Measurements from ENCODE around the gene RAPGEF5. TPM values are rescaled to one million over a fixed set of nuclear protein-coding genes. Genes with fewer than 3 reads are reported as not detected.
A peak's percentile ranks its signal among the peaks of the same experiment; 100 is the strongest.

Gene RAPGEF5
- total and polyA plus RNA-seq, 2 donors = 6.1 to 30.5 TPM

DNA sequence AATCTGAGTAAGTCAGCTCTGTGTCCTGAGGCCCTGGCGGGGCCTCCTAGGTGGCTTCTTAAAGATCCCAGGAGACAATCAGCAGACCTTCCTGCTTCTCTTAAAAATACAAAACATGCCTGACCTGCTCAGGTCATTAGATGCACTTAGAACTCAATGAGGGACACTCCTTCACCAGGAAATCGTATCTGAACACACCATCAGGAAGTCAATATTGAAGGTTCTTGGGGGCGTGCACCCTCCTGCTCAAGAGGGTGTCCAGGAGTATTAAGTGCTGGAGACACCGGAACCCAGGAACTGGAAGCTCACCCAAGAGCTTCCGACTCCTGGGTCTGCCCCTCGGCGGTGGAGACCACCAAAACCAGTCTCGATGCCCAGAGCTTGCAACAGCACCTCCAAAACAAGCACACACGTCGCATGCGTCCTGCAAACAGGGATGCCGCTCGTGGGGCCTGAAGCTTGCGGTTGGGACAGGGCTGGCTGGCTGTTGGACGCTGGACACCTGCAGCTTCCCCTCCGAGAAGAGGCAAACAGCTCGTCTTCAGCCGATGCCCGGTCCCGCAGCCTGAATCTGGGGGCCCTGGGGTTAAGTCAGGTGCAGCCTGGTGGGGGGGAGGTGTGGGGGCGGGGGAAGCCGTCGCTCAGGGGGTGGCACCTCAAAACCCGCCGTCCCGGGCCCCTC, 803 bp downstream of the RAPGEF5 start:
- 6% methylated on average over 26 of the region's 26 CpGs for WGBS
- Histone ChIP-seq H3K4me1 (ENCODE audit: control insufficient read depth in 2 of 2, insufficient read depth in 2 of 2, low read length in 2 of 2) (peaks cover 0 to 23% of the 10 kb centered on the region in 2 donors), H3K9me3 (ENCODE audit: control insufficient read depth in 2 of 2, insufficient read depth in 1 of 2, low read length in 1 of 2) (peaks cover 3 to 6% of the 10 kb centered on the region in 2 donors), H3K27me3 (ENCODE audit: control insufficient read depth in 2 of 2, insufficient read depth in 1 of 2, low read length in 1 of 2) (no peaks in the 10 kb centered on the region), H3K4me3 (ENCODE audit: low read length in 2 of 2) (peak overlapping the region; percentile 67 to 86), H3K27ac (ENCODE audit: low read depth in 1 of 2, low read length in 1 of 2) (peak overlapping the region; percentile 4 to 64), H3K36me3 (ENCODE audit: control insufficient read depth in 2 of 2, insufficient read depth in 2 of 2, low read length in 1 of 2) (peaks cover 0 to 8% of the 10 kb centered on the region in 2 donors)
- peak in 4 of 9 donors; percentile 16 to 52 (median 30) for DNase-seq (ENCODE audit: low read depth in 6 of 9, low spot score in 9 of 9)

DNA sequence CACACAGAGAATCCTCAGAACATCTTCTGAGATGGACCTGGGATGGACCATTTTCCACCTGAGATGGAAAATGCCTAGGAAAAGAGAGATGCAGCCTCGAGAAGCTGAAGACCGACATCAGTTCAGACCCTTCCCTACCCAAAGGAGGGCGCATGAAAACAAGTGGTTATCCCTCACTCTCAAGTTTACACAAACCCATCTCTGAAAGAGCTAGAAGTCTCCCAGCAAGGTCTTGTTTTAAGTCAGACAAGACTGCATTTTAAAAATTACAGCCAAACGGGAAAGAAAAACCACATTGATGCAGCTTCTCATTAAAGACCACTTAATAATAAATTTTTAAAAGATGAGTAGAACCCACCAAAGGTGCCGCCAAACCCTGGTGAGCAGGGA, 1.3 kb downstream of the RAPGEF5 start:
- H3K36me3 ChIP-seq (ENCODE audit: control insufficient read depth in 2 of 2, insufficient read depth in 2 of 2, low read length in 1 of 2) = peaks cover 0 to 8% of the 10 kb centered on the region in 2 donors
- peak in 1 of 9 donors; percentile 45 for DNase-seq (ENCODE audit: low read depth in 6 of 9, low spot score in 9 of 9)
- peaks cover 3 to 6% of the 10 kb centered on the region in 2 donors for H3K9me3 ChIP-seq (ENCODE audit: control insufficient read depth in 2 of 2, insufficient read depth in 1 of 2, low read length in 1 of 2)
- H3K4me3 ChIP-seq (ENCODE audit: low read length in 2 of 2) = peak overlapping the region; percentile 67 to 86
- H3K4me1 ChIP-seq (ENCODE audit: control insufficient read depth in 2 of 2, insufficient read depth in 2 of 2, low read length in 2 of 2) = peaks cover 0 to 23% of the 10 kb centered on the region in 2 donors
- H3K27me3 ChIP-seq (ENCODE audit: control insufficient read depth in 2 of 2, insufficient read depth in 1 of 2, low read length in 1 of 2) = no peaks in the 10 kb centered on the region
- H3K27ac ChIP-seq (ENCODE audit: low read depth in 1 of 2, low read length in 1 of 2) = peak overlapping the region in 1 of 2 donors; percentile 64
- WGBS = 62% methylated on average over 5 of the region's 5 CpGs

DNA sequence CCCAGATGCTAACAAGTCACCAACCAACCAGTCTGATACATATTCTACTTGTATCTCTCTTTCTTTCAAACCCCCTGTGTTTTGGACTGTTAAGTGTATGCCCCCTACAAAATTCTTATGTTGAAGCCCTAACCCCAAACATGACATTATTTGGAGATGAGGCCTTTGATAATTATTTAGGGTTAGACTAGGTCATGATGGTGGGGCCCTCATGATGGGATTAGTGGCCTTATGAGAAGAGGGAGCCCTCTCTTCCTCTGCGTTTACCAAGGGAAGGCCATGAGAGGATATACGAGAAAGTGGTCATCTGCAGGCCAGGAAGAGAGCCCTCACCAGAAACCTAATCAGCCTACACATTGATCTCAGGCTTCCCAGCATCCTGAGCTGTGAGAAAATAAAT, 2.5 kb downstream of the RAPGEF5 start:
- no peaks in the 10 kb centered on the region for H3K27me3 ChIP-seq (ENCODE audit: control insufficient read depth in 2 of 2, insufficient read depth in 1 of 2, low read length in 1 of 2)
- H3K4me1 ChIP-seq (ENCODE audit: control insufficient read depth in 2 of 2, insufficient read depth in 2 of 2, low read length in 2 of 2) = peaks cover 0 to 23% of the 10 kb centered on the region in 2 donors
- H3K4me3 ChIP-seq (ENCODE audit: low read length in 2 of 2) = no peak overlapping the region
- H3K27ac ChIP-seq (ENCODE audit: low read depth in 1 of 2, low read length in 1 of 2) = no peak overlapping the region
- DNase-seq (ENCODE audit: low read depth in 6 of 9, low spot score in 9 of 9) = no peak
- WGBS = 66% methylated on average over 2 of the region's 2 CpGs
- peaks cover 0 to 8% of the 10 kb centered on the region in 2 donors for H3K36me3 ChIP-seq (ENCODE audit: control insufficient read depth in 2 of 2, insufficient read depth in 2 of 2, low read length in 1 of 2)
- H3K9me3 ChIP-seq (ENCODE audit: control insufficient read depth in 2 of 2, insufficient read depth in 1 of 2, low read length in 1 of 2) = peaks cover 3 to 6% of the 10 kb centered on the region in 2 donors

DNA sequence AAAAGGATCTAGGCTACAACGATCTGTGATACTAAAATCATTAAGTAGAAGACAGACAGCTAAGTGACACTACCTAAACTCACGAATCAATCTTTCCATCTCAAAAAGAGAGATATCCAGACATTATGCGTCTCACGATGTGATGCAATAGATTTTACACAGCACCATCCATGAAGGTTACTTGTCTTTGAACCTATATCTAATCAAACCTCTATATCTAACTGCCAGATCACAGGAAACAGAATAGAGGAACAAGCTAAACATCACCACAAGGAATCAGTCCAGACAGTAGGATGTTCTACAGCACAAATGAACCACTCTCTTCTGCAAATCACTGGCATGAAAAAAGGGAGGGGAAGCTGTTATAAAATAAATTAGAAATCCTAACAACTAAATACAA, 4.1 kb downstream of the RAPGEF5 start:
- H3K27ac ChIP-seq (ENCODE audit: low read depth in 1 of 2, low read length in 1 of 2) = no peak overlapping the region
- H3K36me3 ChIP-seq (ENCODE audit: control insufficient read depth in 2 of 2, insufficient read depth in 2 of 2, low read length in 1 of 2) = peaks cover 0 to 8% of the 10 kb centered on the region in 2 donors
- peaks cover 0 to 21% of the 10 kb centered on the region in 2 donors for H3K4me1 ChIP-seq (ENCODE audit: control insufficient read depth in 2 of 2, insufficient read depth in 2 of 2, low read length in 2 of 2)
- H3K4me3 ChIP-seq (ENCODE audit: low read length in 2 of 2) = no peak overlapping the region
- H3K27me3 ChIP-seq (ENCODE audit: control insufficient read depth in 2 of 2, insufficient read depth in 1 of 2, low read length in 1 of 2) = no peaks in the 10 kb centered on the region
- H3K9me3 ChIP-seq (ENCODE audit: control insufficient read depth in 2 of 2, insufficient read depth in 1 of 2, low read length in 1 of 2) = peaks cover 2 to 6% of the 10 kb centered on the region in 2 donors
- WGBS = 94% methylated on average over 4 of the region's 4 CpGs
- DNase-seq (ENCODE audit: low read depth in 6 of 9, low spot score in 9 of 9) = no peak

DNA sequence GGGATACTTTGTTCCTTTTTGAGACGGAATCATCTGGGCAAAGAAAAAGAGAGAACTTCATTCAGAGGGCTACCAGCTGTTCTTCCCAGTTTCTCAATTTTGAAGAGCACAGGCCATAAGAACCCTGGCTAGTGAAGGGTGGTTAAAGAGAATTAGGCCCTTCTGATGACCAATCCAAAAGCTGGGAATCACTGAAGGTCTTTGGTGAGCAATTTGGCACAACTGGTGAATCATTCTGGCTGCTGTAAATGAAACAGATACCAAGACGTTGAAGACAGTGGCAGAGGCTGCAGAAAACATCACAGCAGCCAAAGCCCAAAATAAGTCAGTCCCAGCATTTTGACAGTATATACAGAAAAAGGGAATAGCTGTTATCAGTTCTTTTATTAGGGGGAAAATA, 5.1 kb downstream of the RAPGEF5 start:
- no peak overlapping the region for H3K27ac ChIP-seq (ENCODE audit: low read depth in 1 of 2, low read length in 1 of 2)
- DNase-seq (ENCODE audit: low read depth in 6 of 9, low spot score in 9 of 9) = no peak
- 66% methylated on average over 2 of the region's 2 CpGs for WGBS

DNA sequence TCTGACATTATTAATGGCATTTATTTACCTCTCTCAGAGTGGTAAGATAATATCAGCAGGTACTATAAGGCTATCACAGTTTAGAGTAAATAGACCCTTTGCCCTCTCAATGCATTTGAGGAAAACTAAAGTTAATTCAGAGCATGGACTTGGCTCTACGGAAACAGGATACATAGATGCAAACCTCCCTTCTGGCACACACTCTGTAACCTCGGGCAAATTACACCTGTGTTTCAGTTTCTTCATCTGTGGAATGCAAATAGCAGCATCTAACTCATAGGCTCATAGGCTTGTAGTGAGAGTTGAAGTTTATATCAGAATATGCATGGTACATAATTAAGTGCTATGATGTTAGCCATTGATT, 5.6 kb downstream of the RAPGEF5 start:
- peaks cover 2 to 3% of the 10 kb centered on the region in 2 donors for H3K9me3 ChIP-seq (ENCODE audit: control insufficient read depth in 2 of 2, insufficient read depth in 1 of 2, low read length in 1 of 2)
- no peak for DNase-seq (ENCODE audit: low read depth in 6 of 9, low spot score in 9 of 9)
- peaks cover 0 to 13% of the 10 kb centered on the region in 2 donors for H3K4me1 ChIP-seq (ENCODE audit: control insufficient read depth in 2 of 2, insufficient read depth in 2 of 2, low read length in 2 of 2)
- H3K36me3 ChIP-seq (ENCODE audit: control insufficient read depth in 2 of 2, insufficient read depth in 2 of 2, low read length in 1 of 2) = peaks cover 0 to 8% of the 10 kb centered on the region in 2 donors
- WGBS = 62% methylated on average over 2 of the region's 2 CpGs
- H3K27me3 ChIP-seq (ENCODE audit: control insufficient read depth in 2 of 2, insufficient read depth in 1 of 2, low read length in 1 of 2) = no peaks in the 10 kb centered on the region
- H3K4me3 ChIP-seq (ENCODE audit: low read length in 2 of 2) = no peak overlapping the region
- no peak overlapping the region for H3K27ac ChIP-seq (ENCODE audit: low read depth in 1 of 2, low read length in 1 of 2)

More for the DNA sequence above, 5.1 kb downstream of the RAPGEF5 start:
- H3K4me1 ChIP-seq (ENCODE audit: control insufficient read depth in 2 of 2, insufficient read depth in 2 of 2, low read length in 2 of 2) = peaks cover 0 to 13% of the 10 kb centered on the region in 2 donors
- H3K4me3 ChIP-seq (ENCODE audit: low read length in 2 of 2) = no peak overlapping the region
- peaks cover 0 to 8% of the 10 kb centered on the region in 2 donors for H3K36me3 ChIP-seq (ENCODE audit: control insufficient read depth in 2 of 2, insufficient read depth in 2 of 2, low read length in 1 of 2)
- peaks cover 2 to 3% of the 10 kb centered on the region in 2 donors for H3K9me3 ChIP-seq (ENCODE audit: control insufficient read depth in 2 of 2, insufficient read depth in 1 of 2, low read length in 1 of 2)
- no peaks in the 10 kb centered on the region for H3K27me3 ChIP-seq (ENCODE audit: control insufficient read depth in 2 of 2, insufficient read depth in 1 of 2, low read length in 1 of 2)

DNA sequence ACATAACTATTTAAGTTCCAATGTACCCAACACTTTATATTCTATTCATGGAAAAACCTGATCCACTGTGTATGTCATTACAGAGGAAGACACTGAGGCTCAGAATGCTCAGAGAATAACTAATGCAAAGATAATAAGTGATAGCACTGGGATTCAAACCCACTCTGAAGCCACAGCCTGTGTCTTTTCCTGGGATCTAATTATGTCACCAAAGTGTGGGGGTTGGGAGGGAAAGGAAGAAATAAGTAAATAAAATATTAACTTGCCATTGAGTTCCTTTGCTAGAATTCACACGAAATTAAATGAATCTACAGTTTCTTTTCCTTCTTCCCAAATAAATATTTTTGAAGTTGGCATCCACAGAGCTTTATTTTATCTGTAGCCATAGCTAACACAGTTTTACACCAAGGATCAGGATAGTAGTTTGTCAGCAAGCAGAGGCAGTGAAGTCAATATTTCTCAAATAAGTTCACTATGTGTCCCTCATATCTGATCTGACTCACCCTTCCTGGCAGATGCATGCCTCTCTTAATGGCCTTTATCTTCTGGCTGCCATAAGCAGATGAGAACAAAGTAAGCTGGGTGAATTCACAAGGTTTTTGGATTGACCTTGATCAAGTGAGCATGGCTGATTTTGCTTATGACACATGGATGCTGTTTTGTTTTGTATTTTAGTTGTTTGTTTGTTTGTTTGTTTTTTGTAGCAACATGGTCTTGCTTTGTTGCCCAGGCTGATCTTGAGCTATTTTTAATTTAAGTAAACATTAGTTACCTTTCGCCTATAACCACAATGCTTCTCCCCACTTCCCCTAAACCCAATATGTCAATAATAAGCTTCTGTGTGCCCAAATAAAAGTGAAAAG, 6.3 kb downstream of the RAPGEF5 start:
- Histone ChIP-seq H3K4me3 (ENCODE audit: low read length in 2 of 2) (no peak overlapping the region), H3K27ac (ENCODE audit: low read depth in 1 of 2, low read length in 1 of 2) (no peak overlapping the region), H3K9me3 (ENCODE audit: control insufficient read depth in 2 of 2, insufficient read depth in 1 of 2, low read length in 1 of 2) (peaks cover 2 to 3% of the 10 kb centered on the region in 2 donors), H3K36me3 (ENCODE audit: control insufficient read depth in 2 of 2, insufficient read depth in 2 of 2, low read length in 1 of 2) (peaks cover 0 to 8% of the 10 kb centered on the region in 2 donors), H3K4me1 (ENCODE audit: control insufficient read depth in 2 of 2, insufficient read depth in 2 of 2, low read length in 2 of 2) (peaks cover 2 to 11% of the 10 kb centered on the region in 2 donors), H3K27me3 (ENCODE audit: control insufficient read depth in 2 of 2, insufficient read depth in 1 of 2, low read length in 1 of 2) (no peaks in the 10 kb centered on the region)
- DNase-seq (ENCODE audit: low read depth in 6 of 9, low spot score in 9 of 9) = no peak
- 94% methylated on average over 2 of the region's 2 CpGs for WGBS

GRCh38 chr7:22348379-22348778, 8.6 kb downstream of the RAPGEF5 start:
- Histone ChIP-seq H3K9me3 (ENCODE audit: control insufficient read depth in 2 of 2, insufficient read depth in 1 of 2, low read length in 1 of 2) (no peaks in the 10 kb centered on the region), H3K4me3 (ENCODE audit: low read length in 2 of 2) (no peak overlapping the region), H3K36me3 (ENCODE audit: control insufficient read depth in 2 of 2, insufficient read depth in 2 of 2, low read length in 1 of 2) (peaks cover 3% of the 10 kb centered on the region in 2 donors), H3K27ac (ENCODE audit: low read depth in 1 of 2, low read length in 1 of 2) (no peak overlapping the region), H3K27me3 (ENCODE audit: control insufficient read depth in 2 of 2, insufficient read depth in 1 of 2, low read length in 1 of 2) (no peaks in the 10 kb centered on the region), H3K4me1 (ENCODE audit: control insufficient read depth in 2 of 2, insufficient read depth in 2 of 2, low read length in 2 of 2) (peaks cover 5 to 12% of the 10 kb centered on the region in 2 donors)
- DNase-seq (ENCODE audit: low read depth in 6 of 9, low spot score in 9 of 9) = no peak
